Neural cell (in vitro differentiated cells): ENCODE results near the gene ABCA13. TPM values are rescaled to one million over a fixed set of nuclear protein-coding genes. Genes with fewer than 3 reads are reported as not detected.

Source experiments
- H2AFZ ChIP-seq: fragments of 200-600, 300-800 bp; sonication (generic), shearing (Covaris generic); 2 replicates; pipeline ENCODE4 v1.6.0; 2014; ENCODE audit warnings: low read depth, mild to moderate bottlenecking, antibody characterized with exemption, low read length, moderate library complexity
- H3F3A ChIP-seq: fragments of 200-600 bp; shearing (Covaris generic); 2 replicates; pipeline ENCODE4 v1.6.1; 2016; ENCODE audit warnings: mild to moderate bottlenecking, moderate library complexity, mixed read lengths, antibody characterized with exemption, low read length; ENCODE audit not compliant: insufficient read depth, poor library complexity, severe bottlenecking
- H3K27ac ChIP-seq: fragments of 200-600, 300-800 bp; sonication (generic), shearing (Covaris generic); 2 replicates; pipeline ENCODE4 v1.5.1; 2014; ENCODE audit warnings: mild to moderate bottlenecking, low read length, moderate library complexity
- H3K27me3 ChIP-seq: fragments of 300-800, 200-600 bp; sonication (generic), shearing (Covaris generic); 2 replicates; pipeline ENCODE4 v1.6.0; 2014; ENCODE audit warnings: mild to moderate bottlenecking, low read depth, low read length, moderate library complexity; ENCODE audit not compliant: insufficient read depth
- H3K36me3 ChIP-seq: fragments of 300-800, 200-600 bp; sonication (generic), shearing (Covaris generic); 2 replicates; pipeline ENCODE4 v1.5.1; 2014; ENCODE audit warnings: mild to moderate bottlenecking, antibody characterized with exemption, low read length, moderate library complexity; ENCODE audit not compliant: insufficient read depth
- H3K4me2 ChIP-seq: fragments of 300-800, 200-600 bp; sonication (generic), shearing (Covaris generic); 2 replicates; pipeline ENCODE4 v1.6.0; 2014; ENCODE audit warnings: mild to moderate bottlenecking, low read length
- H3K4me3 ChIP-seq: fragments of 300-800, 200-600 bp; sonication (generic), shearing (Covaris generic); 2 replicates; pipeline ENCODE4 v1.5.1; 2014; ENCODE audit warnings: mild to moderate bottlenecking, low read length, moderate library complexity
- H3K79me2 ChIP-seq: fragments of 200-600 bp; shearing (Covaris generic); replicated peaks from 2 replicates; pipeline ENCODE4 v1.6.0; 2014; ENCODE audit warnings: mild to moderate bottlenecking, low read length, moderate library complexity; ENCODE audit not compliant: insufficient read depth
- H3K9ac ChIP-seq: fragments of 300-800, 200-600 bp; sonication (generic), shearing (Covaris generic); 2 replicates; pipeline ENCODE4 v1.6.1; 2016; ENCODE audit warnings: mild to moderate bottlenecking, low read length, mixed read lengths
- H3K9me2 ChIP-seq: fragments of 200-600 bp; shearing (Covaris generic); 2 replicates; pipeline ENCODE4 v1.6.1; 2016; ENCODE audit warnings: mild to moderate bottlenecking, low read length, mixed read lengths; ENCODE audit not compliant: insufficient read depth
- H3K9me3 ChIP-seq: fragments of 200-600, 300-800 bp; sonication (generic), shearing (Covaris generic); 2 replicates; pipeline ENCODE4 v1.6.1; 2016; ENCODE audit warnings: mild to moderate bottlenecking, mixed run types, low read length, moderate library complexity, mixed read lengths
- H4K20me1 ChIP-seq: fragments of 200-600 bp; shearing (Covaris generic); 2 replicates; pipeline ENCODE4 v1.6.1; 2016; ENCODE audit warnings: mild to moderate bottlenecking, mixed run types; ENCODE audit not compliant: insufficient read depth
- CTCF ChIP-seq: fragments of 450-650 bp; IDR thresholded peaks from 2 replicates; pipeline ENCODE4 v1.5.1; 2014; ENCODE audit warnings: antibody characterized with exemption, mild to moderate bottlenecking, moderate library complexity; ENCODE audit not compliant: poor library complexity, severe bottlenecking
- EP300 ChIP-seq: fragments of 450-650 bp; conservative IDR thresholded peaks from 2 replicates; pipeline ENCODE4 v1.6.1; 2014; ENCODE audit warnings: antibody characterized with exemption, mild to moderate bottlenecking, moderate library complexity; ENCODE audit not compliant: poor library complexity, severe bottlenecking
- EZH2 ChIP-seq: fragments of 200-600, 300-800 bp; shearing (Covaris generic), sonication (generic); IDR thresholded peaks from 2 replicates; pipeline ENCODE4 v1.6.1; 2014; ENCODE audit warnings: antibody characterized with exemption, low read length, borderline replicate concordance, mild to moderate bottlenecking; ENCODE audit not compliant: insufficient read depth, poor library complexity, severe bottlenecking
- MXI1 ChIP-seq: fragments of 450-650 bp; conservative IDR thresholded peaks from 2 replicates; pipeline ENCODE4 v1.6.1; 2014; ENCODE audit warnings: antibody characterized with exemption, mild to moderate bottlenecking; ENCODE audit not compliant: poor library complexity, severe bottlenecking
- POLR2AphosphoS5 ChIP-seq: IDR thresholded peaks from 2 replicates; pipeline ENCODE4 v1.6.1; 2012
- RAD21 ChIP-seq: fragments of 450-650 bp; conservative IDR thresholded peaks from 2 replicates; pipeline ENCODE4 v1.6.1; 2014; ENCODE audit warnings: antibody characterized with exemption, mild to moderate bottlenecking, moderate library complexity
- SMC3 ChIP-seq: fragments of 450-650 bp; conservative IDR thresholded peaks from 2 replicates; pipeline ENCODE4 v1.6.1; 2014; ENCODE audit warnings: antibody characterized with exemption, mild to moderate bottlenecking, moderate library complexity; ENCODE audit not compliant: poor library complexity
- TAF1 ChIP-seq: IDR thresholded peaks from 2 replicates; pipeline ENCODE4 v1.6.1; 2012; ENCODE audit warnings: low read depth
- polyA plus RNA-seq: library from polyadenylated mRNA; depleted of rRNA; stranded (reverse); fragments of >200 nt; gene quantifications from 2 replicates; pipeline ENCODE4 v1.2.3, GENCODE V29; 2014
- TF ChIP-seq, protein P1 (sequence below): IDR thresholded peaks from 2 replicates; pipeline ENCODE4 v1.6.1; 2012; ENCODE audit warnings: borderline replicate concordance

ABCA13 gene
- polyA plus RNA-seq, 1 donor from 2014 or later: 0.20 TPM

GRCh38 chr7:48244864-48245271, 73.6 kb downstream of the ABCA13 start:
- H3K4me3 ChIP-seq: no peak overlapping the region
- H3K9ac ChIP-seq: no peak overlapping the region
- no peaks in the 10 kb centered on the region for H3F3A ChIP-seq
- no peak overlapping the region for H3K27ac ChIP-seq
- no peak overlapping the region for H3K4me2 ChIP-seq
- H4K20me1 ChIP-seq: no peaks in the 10 kb centered on the region
- H3K9me3 ChIP-seq: no peaks in the 10 kb centered on the region
- no peaks in the 10 kb centered on the region for H3K27me3 ChIP-seq
- H3K9me2 ChIP-seq: no peaks in the 10 kb centered on the region
- TF ChIP-seq, protein P1, sequence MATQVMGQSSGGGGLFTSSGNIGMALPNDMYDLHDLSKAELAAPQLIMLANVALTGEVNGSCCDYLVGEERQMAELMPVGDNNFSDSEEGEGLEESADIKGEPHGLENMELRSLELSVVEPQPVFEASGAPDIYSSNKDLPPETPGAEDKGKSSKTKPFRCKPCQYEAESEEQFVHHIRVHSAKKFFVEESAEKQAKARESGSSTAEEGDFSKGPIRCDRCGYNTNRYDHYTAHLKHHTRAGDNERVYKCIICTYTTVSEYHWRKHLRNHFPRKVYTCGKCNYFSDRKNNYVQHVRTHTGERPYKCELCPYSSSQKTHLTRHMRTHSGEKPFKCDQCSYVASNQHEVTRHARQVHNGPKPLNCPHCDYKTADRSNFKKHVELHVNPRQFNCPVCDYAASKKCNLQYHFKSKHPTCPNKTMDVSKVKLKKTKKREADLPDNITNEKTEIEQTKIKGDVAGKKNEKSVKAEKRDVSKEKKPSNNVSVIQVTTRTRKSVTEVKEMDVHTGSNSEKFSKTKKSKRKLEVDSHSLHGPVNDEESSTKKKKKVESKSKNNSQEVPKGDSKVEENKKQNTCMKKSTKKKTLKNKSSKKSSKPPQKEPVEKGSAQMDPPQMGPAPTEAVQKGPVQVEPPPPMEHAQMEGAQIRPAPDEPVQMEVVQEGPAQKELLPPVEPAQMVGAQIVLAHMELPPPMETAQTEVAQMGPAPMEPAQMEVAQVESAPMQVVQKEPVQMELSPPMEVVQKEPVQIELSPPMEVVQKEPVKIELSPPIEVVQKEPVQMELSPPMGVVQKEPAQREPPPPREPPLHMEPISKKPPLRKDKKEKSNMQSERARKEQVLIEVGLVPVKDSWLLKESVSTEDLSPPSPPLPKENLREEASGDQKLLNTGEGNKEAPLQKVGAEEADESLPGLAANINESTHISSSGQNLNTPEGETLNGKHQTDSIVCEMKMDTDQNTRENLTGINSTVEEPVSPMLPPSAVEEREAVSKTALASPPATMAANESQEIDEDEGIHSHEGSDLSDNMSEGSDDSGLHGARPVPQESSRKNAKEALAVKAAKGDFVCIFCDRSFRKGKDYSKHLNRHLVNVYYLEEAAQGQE: no peak
- TF ChIP-seq TAF1 (no peak), EZH2 (no peak), MXI1 (no peak), EP300 (no peak), CTCF (no peak), POLR2AphosphoS5 (no peak), RAD21 (no peak)
- no peaks in the 10 kb centered on the region for H3K79me2 ChIP-seq
- no peaks in the 10 kb centered on the region for H3K36me3 ChIP-seq
- no peak overlapping the region for H2AFZ ChIP-seq

GRCh38 chr7:48245751-48246472, 74.7 kb downstream of the ABCA13 start:
- Histone ChIP-seq H3K27ac (no peak overlapping the region), H3K9me3 (no peaks in the 10 kb centered on the region), H3K36me3 (no peaks in the 10 kb centered on the region), H3K9me2 (no peaks in the 10 kb centered on the region), H4K20me1 (no peaks in the 10 kb centered on the region), H3K79me2 (no peaks in the 10 kb centered on the region), H3K4me3 (no peak overlapping the region), H3K9ac (no peak overlapping the region), H3K27me3 (no peaks in the 10 kb centered on the region), H2AFZ (no peak overlapping the region), H3K4me2 (no peak overlapping the region), H3F3A (no peaks in the 10 kb centered on the region)
- no peak for TF ChIP-seq SMC3
- no peak for TF ChIP-seq EP300
- TF ChIP-seq POLR2AphosphoS5: no peak
- no peak for TF ChIP-seq TAF1
- no peak for TF ChIP-seq CTCF
- no peak for TF ChIP-seq MXI1
- TF ChIP-seq, protein P1: no peak
- TF ChIP-seq RAD21: no peak
- no peak for TF ChIP-seq EZH2
